Measurements from ENCODE around the gene POLR2A. TPM values are rescaled to one million over a fixed set of nuclear protein-coding genes. Genes with fewer than 3 reads are reported as not detected.
A peak's percentile ranks its signal among the peaks of the same experiment; 100 is the strongest.

The POLR2A gene
- total RNA-seq, 1 donor from 2014 or later, result 126 TPM

DNA sequence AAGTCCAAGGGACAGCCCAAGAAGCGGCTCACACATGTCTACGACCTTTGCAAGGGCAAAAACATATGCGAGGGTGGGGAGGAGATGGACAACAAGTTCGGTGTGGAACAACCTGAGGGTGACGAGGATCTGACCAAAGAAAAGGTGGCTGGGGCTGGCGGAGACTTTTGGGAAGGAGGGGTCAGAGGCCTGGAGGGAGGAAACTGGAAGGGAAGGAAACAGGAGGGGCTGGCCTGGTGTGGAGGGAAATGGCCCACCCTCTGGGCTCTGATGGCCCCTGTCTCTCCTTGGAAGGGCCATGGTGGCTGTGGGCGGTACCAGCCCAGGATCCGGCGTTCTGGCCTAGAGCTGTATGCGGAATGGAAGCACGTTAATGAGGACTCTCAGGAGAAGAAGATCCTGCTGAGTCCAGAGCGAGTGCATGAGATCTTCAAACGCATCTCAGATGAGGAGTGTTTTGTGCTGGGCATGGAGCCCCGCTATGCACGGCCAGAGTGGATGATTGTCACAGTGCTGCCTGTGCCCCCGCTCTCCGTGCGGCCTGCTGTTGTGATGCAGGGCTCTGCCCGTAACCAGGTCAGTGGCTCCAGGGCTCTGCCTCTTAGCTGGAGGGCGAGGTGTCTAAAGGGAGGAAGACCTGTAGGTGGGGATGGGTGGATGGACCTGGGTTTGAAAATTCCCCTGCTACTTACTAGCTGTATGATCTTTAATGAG, 12.5 kb downstream of the POLR2A start:
- DNase-seq (ENCODE audit: low spot score) (no peak), ATAC-seq (peak; percentile 27)
- intact Hi-C loops (cut with DNase I), result no loop called here

DNA sequence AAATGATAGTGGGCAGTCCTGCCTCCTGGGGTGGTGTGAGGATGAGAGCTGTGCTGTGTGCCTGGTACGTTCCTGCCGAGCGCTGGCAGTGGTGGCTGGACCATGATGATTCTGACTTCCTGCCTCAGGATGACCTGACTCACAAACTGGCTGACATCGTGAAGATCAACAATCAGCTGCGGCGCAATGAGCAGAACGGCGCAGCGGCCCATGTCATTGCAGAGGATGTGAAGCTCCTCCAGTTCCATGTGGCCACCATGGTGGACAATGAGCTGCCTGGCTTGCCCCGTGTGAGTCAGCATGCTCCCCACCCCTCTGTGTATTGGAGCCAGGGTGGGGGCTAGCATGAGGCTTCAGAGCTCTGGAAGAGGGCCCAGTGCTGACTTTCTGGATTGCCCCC, 13.1 kb downstream of the POLR2A start:
- intact Hi-C loops (cut with DNase I), result no loop called here
- ATAC-seq, result peak; percentile 14

DNA sequence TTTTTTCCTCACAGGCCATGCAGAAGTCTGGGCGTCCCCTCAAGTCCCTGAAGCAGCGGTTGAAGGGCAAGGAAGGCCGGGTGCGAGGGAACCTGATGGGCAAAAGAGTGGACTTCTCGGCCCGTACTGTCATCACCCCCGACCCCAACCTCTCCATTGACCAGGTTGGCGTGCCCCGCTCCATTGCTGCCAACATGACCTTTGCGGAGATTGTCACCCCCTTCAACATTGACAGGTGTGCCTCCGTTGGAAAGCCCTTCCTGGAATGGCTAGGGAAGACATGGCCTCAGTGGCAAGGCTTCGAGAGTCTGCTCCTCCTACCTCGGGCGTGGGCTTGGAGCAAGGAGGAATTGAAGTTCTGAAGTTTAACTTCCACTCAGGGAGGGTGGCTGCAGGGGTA, 13.5 kb downstream of the POLR2A start:
- DNase-seq (ENCODE audit: low spot score) (no peak), ATAC-seq (no peak)
- intact Hi-C loops (cut with DNase I), result no loop called here

More for the DNA sequence above, 13.1 kb downstream of the POLR2A start:
- DNase-seq (ENCODE audit: low spot score), result no peak

DNA sequence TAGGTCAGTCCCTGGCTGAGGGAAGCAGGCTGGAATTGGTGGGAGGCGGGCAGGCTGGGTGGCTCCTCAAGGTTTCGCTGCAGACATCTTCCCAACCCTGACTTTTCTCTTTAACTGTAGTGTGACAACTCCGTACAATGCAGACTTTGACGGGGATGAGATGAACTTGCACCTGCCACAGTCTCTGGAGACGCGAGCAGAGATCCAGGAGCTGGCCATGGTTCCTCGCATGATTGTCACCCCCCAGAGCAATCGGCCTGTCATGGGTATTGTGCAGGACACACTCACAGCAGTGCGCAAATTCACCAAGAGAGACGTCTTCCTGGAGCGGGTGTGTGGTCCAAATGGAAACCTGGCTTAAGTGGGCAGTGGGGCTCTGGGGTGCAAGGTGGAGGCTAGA, 15.0 kb downstream of the POLR2A start:
- ATAC-seq (no peak), DNase-seq (ENCODE audit: low spot score) (no peak)
- intact Hi-C loops (cut with DNase I), result no loop called here

DNA sequence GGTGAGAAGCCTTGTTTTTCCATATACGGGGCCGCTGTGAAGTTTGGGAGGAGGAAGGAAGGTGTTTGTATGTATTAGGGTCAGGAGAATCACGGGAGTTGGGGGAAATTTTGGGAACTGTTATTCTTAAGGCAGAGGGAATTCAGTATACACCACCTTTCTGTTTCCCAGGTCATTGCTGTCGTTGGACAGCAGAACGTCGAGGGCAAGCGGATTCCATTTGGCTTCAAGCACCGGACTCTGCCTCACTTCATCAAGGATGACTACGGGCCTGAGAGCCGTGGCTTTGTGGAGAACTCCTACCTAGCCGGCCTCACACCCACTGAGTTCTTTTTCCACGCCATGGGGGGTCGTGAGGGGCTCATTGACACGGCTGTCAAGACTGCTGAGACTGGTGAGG, 17.6 kb downstream of the POLR2A start:
- DNase-seq (ENCODE audit: low spot score) (no peak), ATAC-seq (no peak)
- intact Hi-C loops (cut with DNase I), result no loop called here

DNA sequence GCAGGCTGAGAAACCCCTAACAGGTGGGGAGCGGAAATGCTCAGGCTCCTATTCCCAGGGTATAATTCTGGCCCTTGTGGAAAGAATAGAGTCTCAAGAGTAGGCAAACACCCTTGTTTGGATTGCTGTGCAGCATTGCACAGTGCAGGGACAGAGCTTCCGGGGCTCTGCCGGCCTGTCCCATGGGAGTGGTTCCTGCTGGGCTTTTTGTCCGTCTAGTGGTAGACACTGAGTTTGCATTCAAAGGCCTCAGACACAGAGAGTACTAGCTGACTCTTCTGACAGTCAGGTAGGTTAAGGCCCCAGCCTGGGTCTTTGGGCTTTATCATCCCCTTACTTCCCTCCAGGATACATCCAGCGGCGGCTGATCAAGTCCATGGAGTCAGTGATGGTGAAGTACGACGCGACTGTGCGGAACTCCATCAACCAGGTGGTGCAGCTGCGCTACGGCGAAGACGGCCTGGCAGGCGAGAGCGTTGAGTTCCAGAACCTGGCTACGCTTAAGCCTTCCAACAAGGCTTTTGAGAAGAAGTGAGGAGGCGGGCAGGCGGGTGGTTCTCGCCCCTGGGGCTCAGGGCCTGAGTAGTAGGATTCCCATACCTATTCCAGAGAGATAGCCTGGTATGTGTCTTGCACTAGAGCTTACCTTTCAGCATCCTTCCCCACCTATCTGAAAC, 18.1 kb downstream of the POLR2A start:
- no peak for DNase-seq (ENCODE audit: low spot score)
- intact Hi-C loops (cut with DNase I), result no loop called here
- ATAC-seq, result no peak

DNA sequence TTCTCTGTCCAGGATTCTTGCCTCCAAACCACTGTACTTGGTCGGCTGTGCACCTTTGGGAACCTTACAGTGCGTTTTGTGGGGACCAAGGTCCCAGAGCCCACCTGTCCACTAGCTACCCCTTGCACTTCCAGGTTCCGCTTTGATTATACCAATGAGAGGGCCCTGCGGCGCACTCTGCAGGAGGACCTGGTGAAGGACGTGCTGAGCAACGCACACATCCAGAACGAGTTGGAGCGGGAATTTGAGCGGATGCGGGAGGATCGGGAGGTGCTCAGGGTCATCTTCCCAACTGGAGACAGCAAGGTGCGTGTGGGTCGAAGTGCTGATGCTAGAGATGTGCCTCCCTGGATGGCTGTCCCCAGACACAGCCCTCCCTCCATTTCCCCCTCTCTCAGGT, 18.8 kb downstream of the POLR2A start:
- DNase-seq (ENCODE audit: low spot score) (no peak), ATAC-seq (no peak)
- intact Hi-C loops (cut with DNase I), result no loop called here

DNA sequence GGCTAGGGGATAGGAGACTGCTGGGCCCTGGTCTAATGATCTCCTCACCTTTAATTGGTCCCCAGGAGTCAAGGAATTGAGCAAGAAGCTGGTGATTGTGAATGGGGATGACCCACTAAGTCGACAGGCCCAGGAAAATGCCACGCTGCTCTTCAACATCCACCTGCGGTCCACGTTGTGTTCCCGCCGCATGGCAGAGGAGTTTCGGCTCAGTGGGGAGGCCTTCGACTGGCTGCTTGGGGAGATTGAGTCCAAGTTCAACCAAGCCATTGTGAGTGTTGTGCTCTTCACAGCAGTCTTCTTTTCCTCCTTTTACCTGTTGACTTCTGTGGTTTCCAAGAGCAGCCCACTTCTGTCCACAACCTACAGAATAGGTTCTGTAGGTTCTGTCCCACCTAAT, 19.4 kb downstream of the POLR2A start:
- no peak for DNase-seq (ENCODE audit: low spot score)
- intact Hi-C loops (cut with DNase I), result no loop called here
- ATAC-seq, result no peak

DNA sequence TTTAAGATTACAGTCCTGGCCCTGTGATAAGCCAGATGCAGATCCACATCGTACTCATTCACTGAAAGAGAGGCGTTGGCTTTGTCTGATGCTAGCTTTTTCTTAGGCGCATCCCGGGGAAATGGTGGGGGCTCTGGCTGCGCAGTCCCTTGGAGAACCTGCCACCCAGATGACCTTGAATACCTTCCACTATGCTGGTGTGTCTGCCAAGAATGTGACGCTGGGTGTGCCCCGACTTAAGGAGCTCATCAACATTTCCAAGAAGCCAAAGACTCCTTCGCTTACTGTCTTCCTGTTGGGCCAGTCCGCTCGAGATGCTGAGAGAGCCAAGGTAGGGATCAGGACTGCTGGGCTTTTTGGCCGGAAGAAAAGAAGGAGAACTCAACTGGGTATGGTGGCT, 24.0 kb downstream of the POLR2A start:
- intact Hi-C loops (cut with DNase I), result no loop called here
- ATAC-seq, result peak; percentile 23
- DNase-seq (ENCODE audit: low spot score), result no peak

DNA sequence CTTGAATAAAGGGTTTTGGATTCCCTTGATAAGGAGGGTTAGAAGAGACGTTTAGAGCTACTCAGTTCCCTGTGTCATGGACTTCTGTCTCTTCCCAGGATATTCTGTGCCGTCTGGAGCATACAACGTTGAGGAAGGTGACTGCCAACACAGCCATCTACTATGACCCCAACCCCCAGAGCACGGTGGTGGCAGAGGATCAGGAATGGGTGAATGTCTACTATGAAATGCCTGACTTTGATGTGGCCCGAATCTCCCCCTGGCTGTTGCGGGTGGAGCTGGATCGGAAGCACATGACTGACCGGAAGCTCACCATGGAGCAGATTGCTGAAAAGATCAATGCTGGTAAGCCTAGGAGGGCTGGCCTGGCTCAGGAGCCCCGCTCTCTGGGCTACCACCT, 24.7 kb downstream of the POLR2A start:
- DNase-seq (ENCODE audit: low spot score) (no peak), ATAC-seq (no peak)
- intact Hi-C loops (cut with DNase I), result no loop called here

DNA sequence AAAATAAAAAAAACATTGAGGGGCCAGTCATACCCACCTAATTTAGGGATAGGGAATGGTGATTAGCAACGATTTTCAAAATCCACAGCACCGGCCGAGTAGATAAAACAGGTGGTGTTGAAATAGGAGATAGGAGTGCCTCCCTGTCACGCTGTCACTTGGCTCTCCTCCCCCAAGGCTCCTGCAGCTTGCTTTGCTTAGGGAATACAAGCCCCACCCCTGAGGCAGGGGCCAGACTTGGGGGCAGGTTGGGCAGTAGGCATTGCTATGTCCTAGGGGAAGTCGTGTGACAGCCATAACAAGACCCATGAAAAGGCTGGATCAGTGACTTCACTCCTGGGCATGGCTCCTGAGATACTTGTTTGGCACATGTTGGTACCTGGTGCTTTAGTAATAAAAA, 25.8 kb downstream of the POLR2A start:
- ATAC-seq, result no peak
- intact Hi-C loops (cut with DNase I), result no loop called here

DNA sequence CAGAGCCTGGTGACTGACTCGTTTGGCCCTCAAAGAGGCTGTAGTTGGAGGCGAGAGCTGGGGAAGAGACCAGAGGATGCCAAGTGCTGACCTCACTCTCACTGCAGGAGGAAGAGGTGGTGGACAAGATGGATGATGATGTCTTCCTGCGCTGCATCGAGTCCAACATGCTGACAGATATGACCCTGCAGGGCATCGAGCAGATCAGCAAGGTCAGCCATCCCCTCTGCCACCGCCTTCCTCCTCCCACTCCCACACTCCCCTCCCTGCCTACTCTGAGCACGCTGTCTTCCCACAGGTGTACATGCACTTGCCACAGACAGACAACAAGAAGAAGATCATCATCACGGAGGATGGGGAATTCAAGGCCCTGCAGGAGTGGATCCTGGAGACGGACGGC, 26.9 kb downstream of the POLR2A start:
- DNase-seq (ENCODE audit: low spot score) (no peak), ATAC-seq (no peak)
- intact Hi-C loops (cut with DNase I), result no loop called here

More for the DNA sequence above, 25.8 kb downstream of the POLR2A start:
- DNase-seq (ENCODE audit: low spot score), result no peak

DNA sequence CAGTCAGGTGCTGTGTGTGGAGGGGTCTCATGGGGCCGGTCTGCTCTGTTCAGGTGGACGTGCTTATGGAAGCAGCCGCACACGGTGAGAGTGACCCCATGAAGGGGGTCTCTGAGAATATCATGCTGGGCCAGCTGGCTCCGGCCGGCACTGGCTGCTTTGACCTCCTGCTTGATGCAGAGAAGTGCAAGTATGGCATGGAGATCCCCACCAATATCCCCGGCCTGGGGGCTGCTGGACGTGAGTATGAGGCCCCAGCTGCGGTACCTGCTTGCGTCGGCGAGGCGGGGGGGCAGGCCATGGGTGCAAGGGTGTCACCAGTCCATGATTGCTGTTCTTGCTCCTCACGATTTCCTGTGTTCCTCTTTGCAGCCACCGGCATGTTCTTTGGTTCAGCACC, 27.9 kb downstream of the POLR2A start:
- DNase-seq (ENCODE audit: low spot score) (no peak), ATAC-seq (no peak)
- intact Hi-C loops (cut with DNase I), result no loop called here

DNA sequence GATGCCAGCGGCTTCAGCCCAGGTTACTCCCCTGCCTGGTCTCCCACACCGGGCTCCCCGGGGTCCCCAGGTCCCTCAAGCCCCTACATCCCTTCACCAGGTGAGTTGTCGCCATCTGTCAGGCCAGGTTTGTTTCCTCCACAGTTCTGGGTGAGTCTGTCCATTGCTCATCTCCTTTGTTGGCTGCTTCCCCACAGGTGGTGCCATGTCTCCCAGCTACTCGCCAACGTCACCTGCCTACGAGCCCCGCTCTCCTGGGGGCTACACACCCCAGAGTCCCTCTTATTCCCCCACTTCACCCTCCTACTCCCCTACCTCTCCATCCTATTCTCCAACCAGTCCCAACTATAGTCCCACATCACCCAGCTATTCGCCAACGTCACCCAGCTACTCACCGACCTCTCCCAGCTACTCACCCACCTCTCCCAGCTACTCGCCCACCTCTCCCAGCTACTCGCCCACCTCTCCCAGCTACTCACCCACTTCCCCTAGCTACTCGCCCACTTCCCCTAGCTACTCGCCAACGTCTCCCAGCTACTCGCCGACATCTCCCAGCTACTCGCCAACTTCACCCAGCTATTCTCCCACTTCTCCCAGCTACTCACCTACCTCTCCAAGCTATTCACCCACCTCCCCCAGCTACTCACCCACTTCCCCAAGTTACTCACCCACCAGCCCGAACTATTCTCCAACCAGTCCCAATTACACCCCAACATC, 28.8 kb downstream of the POLR2A start:
- no peak for DNase-seq (ENCODE audit: low spot score)
- intact Hi-C loops (cut with DNase I), result no loop called here
- ATAC-seq, result no peak

DNA sequence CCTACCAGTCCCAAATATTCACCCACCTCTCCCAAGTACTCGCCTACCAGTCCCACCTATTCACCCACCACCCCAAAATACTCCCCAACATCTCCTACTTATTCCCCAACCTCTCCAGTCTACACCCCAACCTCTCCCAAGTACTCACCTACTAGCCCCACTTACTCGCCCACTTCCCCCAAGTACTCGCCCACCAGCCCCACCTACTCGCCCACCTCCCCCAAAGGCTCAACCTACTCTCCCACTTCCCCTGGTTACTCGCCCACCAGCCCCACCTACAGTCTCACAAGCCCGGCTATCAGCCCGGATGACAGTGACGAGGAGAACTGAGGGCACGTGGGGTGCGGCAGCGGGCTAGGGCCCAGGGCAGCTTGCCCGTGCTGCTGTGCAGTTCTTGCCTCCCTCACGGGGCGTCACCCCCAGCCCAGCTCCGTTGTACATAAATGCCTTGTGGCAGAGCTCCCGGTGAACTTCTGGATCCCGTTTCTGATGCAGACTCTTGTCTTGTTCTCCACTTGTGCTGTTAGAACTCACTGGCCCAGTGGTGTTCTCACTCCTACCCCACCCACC, 29.8 kb downstream of the POLR2A start:
- ATAC-seq (peak; percentile 9), DNase-seq (ENCODE audit: low spot score) (no peak)
- intact Hi-C loops (cut with DNase I), result no loop called here

DNA sequence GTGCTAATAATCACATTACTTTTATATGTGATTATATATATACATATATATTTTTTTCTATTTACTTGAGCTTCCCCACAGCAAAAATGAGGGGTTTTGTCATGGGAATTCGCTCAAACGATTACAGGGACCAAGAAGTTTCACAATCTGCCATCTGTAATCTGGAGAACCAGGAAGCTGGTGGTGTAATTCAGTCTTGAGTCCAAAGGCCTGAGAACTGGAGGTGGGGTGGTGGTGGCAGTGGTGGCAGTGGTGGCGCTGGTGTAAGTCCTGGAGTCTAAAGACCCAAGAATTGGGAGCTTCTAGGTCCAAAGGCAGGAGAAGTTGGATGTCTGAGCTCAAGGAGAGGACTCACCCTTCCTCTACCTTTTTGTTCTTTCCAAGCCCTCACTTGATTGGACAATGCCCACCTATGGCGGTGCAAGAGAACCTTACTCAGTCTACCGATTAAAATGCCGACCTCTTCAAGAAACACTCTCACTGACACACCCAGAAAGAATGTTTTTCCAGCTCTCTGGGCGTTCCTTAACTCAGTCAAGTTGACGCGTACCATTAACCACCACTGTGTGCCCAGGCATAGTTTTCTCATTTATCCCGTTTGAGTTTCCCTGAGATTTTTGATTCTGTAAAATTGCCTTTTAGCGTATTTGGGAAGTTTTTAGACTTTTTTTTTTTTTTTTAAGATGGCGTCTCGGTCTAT, 31.9 kb downstream of the POLR2A start:
- ATAC-seq, result no peak
- DNase-seq (ENCODE audit: low spot score), result no peak
- intact Hi-C loops (cut with DNase I), result loop anchor here (5.0 kb wide), 1 partner anchor 46 kb away; the partner anchor contains the start of gene SENP3

DNA sequence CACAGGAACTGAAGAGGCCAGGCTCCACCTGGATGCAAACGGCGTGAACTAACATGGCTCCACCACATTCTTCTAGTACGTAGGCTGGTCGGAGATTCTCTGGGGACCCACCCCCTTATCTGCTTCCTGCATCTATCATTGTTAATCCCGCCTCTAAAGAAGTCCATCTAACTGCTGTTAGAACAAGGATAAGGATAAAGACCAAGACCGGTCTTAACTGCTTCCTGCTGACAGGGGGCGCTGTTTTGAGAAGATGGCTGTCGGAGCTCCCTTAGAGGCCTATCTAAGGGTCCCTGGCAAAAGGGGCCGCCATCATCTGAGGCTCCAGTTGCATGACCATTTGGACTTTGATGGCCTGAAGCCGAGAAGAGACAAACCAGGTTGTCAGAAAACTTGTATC, 38.9 kb downstream of the POLR2A start:
- intact Hi-C loops (cut with DNase I), result no loop called here
- DNase-seq (ENCODE audit: low spot score) (no peak), ATAC-seq (no peak)

DNA sequence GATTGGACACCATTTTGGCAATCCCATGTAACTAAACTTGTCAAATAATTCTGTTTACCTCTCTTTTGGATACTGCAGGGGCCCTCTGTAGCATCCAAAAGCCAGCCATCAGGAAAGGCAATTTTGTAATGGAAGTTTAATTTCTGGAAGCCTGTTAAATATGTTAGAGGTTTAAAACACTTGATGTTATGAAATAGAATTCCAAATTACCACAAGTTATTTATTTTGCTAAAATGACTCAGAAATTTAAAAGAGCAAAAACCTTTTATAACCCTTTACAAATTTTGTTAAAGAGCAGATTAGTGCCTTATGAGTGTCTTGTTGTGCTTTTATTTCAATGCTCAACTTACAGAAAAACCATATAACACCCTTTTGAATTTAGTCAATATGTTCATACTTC, 44.7 kb downstream of the POLR2A start:
- no peak for ATAC-seq
- intact Hi-C loops (cut with DNase I), result no loop called here

More for the DNA sequence above, 44.7 kb downstream of the POLR2A start:
- no peak for DNase-seq (ENCODE audit: low spot score)
